PC-3 (cell line): ENCODE measurements around the gene TUBB1. TPM values are rescaled to one million over a fixed set of nuclear protein-coding genes. Genes with fewer than 3 reads are reported as not detected.

Experiments used
- ATAC-seq: fragments of 200-7000 bp; cut with Tn5 transposase; 2 replicates; pipeline ENCODE4 v1.9.1; 2020; ENCODE audit warnings: mild to moderate bottlenecking, moderate library complexity
- BruUV-seq: library from RNA; stranded (reverse); fragments of 400-500 nt; replicated peaks from 2 replicates; lab custom pipeline; 2021; lab: Mats Ljungman, UMichigan
- CTCF ChIA-PET: fragments of 300-600 bp; sonication (Branson Sonifier 250); formaldehyde crosslinking; loops from one replicate; lab custom pipeline; 2022; ENCODE audit warnings: antibody characterized with exemption; lab: Charles Lee
- POLR2A ChIA-PET: fragments of 300-600 bp; sonication (Branson Sonifier 250); formaldehyde crosslinking; loops from one replicate; lab custom pipeline; 2022; ENCODE audit warnings: antibody characterized with exemption; ENCODE audit not compliant: unreplicated experiment; lab: Charles Lee
- DNase-seq: peaks from one replicate; pipeline ENCODE4 v3.0.0-alpha.2; 2015
- H2AFZ ChIP-seq: fragments of 300-600 bp; sonication (generic); 2 replicates; pipeline ENCODE4 v1.6.0; 2016; ENCODE audit warnings: antibody characterized with exemption, low read length
- H3F3A ChIP-seq: fragments of 300-600 bp; sonication (generic); one replicate; pipeline ENCODE4 v1.6.0; 2017; ENCODE audit warnings: antibody characterized with exemption, low read length, control low read depth, mild to moderate bottlenecking; ENCODE audit not compliant: unreplicated experiment
- H3K27ac ChIP-seq: fragments of 300-600 bp; sonication (generic); 2 replicates; pipeline ENCODE4 v1.5.1; 2016; ENCODE audit warnings: mild to moderate bottlenecking, low read length
- H3K27me3 ChIP-seq: fragments of 300-600 bp; sonication (generic); 2 replicates; pipeline ENCODE4 v1.6.1; 2016; ENCODE audit warnings: low read length, mixed read lengths
- H3K36me3 ChIP-seq: fragments of 300-600 bp; sonication (generic); 2 replicates; pipeline ENCODE4 v1.6.1; 2016; ENCODE audit warnings: low read depth, mixed run types, low read length, mixed read lengths
- H3K4me1 ChIP-seq: fragments of 300-600 bp; sonication (generic); 2 replicates; pipeline ENCODE4 v1.5.1; 2016; ENCODE audit warnings: low read length; ENCODE audit not compliant: insufficient read depth
- H3K4me2 ChIP-seq: fragments of 300-600 bp; sonication (generic); 2 replicates; pipeline ENCODE4 v1.6.0; 2016; ENCODE audit warnings: low read length
- H3K4me3 ChIP-seq: fragments of 300-600 bp; sonication (generic); 2 replicates; pipeline ENCODE4 v1.5.1; 2016; ENCODE audit warnings: mild to moderate bottlenecking, low read length, mixed read lengths
- H3K79me2 ChIP-seq: fragments of 300-600 bp; sonication (generic); 2 replicates; pipeline ENCODE4 v1.6.1; 2017; ENCODE audit warnings: low read length, mixed read lengths
- H3K9ac ChIP-seq: fragments of 300-600 bp; sonication (generic); 2 replicates; pipeline ENCODE4 v1.6.0; 2016; ENCODE audit warnings: mild to moderate bottlenecking, low read length
- H3K9me2 ChIP-seq: fragments of 300-600 bp; sonication (generic); replicated peaks from 2 replicates; pipeline ENCODE4 v1.6.1; 2016; ENCODE audit warnings: mixed run types, low read length, mixed read lengths
- H3K9me3 ChIP-seq: fragments of 300-600 bp; sonication (generic); 2 replicates; pipeline ENCODE4 v1.6.1; 2016; ENCODE audit warnings: low read length, mixed read lengths
- H4K20me1 ChIP-seq: fragments of 300-600 bp; sonication (generic); 2 replicates; pipeline ENCODE4 v1.6.1; 2016; ENCODE audit warnings: low read length, mixed read lengths
- EZH2 ChIP-seq: fragments of 300-600 bp; sonication (generic); IDR thresholded peaks from one replicate; pipeline ENCODE4 v1.6.1; 2017; ENCODE audit warnings: antibody characterized with exemption, mild to moderate bottlenecking, low read length; ENCODE audit not compliant: unreplicated experiment
- EZH2phosphoT487 ChIP-seq: fragments of 300-600 bp; sonication (generic); IDR thresholded peaks from 2 replicates; pipeline ENCODE4 v1.6.1; 2018; ENCODE audit warnings: mild to moderate bottlenecking, antibody characterized with exemption, low read length, borderline replicate concordance
- intact Hi-C: fragments of 100-400 bp; cut with micrococcal nuclease; formaldehyde crosslinking; loops from 2 replicates; pipeline ENCODE4 v1.9.0; 2023
- total RNA-seq: library from RNA; depleted of rRNA; stranded (reverse); fragments of >200 nt; gene quantifications from 2 replicates; pipeline ENCODE4 v1.2.3, GENCODE V29; 2014
- TF ChIP-seq, protein P1 (sequence below): fragments of 300-600 bp; sonication (generic); conservative IDR thresholded peaks from 2 replicates; pipeline ENCODE4 v1.5.1; 2017; ENCODE audit warnings: antibody characterized with exemption, low read depth, mild to moderate bottlenecking, low read length

The TUBB1 gene
- total RNA-seq, 1 experiment from 2014 or later: not detected

DNA sequence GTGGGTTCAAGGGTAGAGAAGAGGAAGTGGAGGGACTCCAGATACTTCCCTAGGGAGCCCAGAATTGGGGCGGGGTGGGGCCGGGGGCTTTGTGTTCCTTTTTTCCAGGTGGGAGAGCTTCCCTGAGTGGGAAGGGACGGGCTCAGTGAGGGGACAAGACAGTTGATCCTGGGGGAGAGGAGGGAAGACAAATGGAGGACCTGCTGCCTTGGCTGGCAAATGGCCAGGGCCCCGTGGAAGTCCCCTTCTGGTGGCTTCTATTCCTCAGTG lies 14.8 kb upstream of the TUBB1 start:
- intact Hi-C loops: no loop called here
- H3K4me1 ChIP-seq: peaks cover 22% of the 10 kb centered on the region
- ChIA-PET POLR2A (no interaction called here), CTCF (no interaction called here)
- no peaks in the 10 kb centered on the region; the same call in 1 of the 2 replicates for H3K36me3 ChIP-seq
- no peak overlapping the region for H3K27ac ChIP-seq
- no peak for ATAC-seq
- H3K79me2 ChIP-seq: peaks cover 30% of the 10 kb centered on the region
- no peak for DNase-seq
- H3K9me3 ChIP-seq: no peaks in the 10 kb centered on the region
- H3K4me2 ChIP-seq: no peak overlapping the region
- no peak overlapping the region for H2AFZ ChIP-seq
- H3K9me2 ChIP-seq: no peaks in the 10 kb centered on the region
- H3K9ac ChIP-seq: no peak overlapping the region
- no peak overlapping the region for H3K4me3 ChIP-seq
- TF ChIP-seq, protein P1, sequence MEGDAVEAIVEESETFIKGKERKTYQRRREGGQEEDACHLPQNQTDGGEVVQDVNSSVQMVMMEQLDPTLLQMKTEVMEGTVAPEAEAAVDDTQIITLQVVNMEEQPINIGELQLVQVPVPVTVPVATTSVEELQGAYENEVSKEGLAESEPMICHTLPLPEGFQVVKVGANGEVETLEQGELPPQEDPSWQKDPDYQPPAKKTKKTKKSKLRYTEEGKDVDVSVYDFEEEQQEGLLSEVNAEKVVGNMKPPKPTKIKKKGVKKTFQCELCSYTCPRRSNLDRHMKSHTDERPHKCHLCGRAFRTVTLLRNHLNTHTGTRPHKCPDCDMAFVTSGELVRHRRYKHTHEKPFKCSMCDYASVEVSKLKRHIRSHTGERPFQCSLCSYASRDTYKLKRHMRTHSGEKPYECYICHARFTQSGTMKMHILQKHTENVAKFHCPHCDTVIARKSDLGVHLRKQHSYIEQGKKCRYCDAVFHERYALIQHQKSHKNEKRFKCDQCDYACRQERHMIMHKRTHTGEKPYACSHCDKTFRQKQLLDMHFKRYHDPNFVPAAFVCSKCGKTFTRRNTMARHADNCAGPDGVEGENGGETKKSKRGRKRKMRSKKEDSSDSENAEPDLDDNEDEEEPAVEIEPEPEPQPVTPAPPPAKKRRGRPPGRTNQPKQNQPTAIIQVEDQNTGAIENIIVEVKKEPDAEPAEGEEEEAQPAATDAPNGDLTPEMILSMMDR: no peak
- TF ChIP-seq EZH2 (no peak), EZH2phosphoT487 (no peak)
- no peaks in the 10 kb centered on the region for H4K20me1 ChIP-seq
- no peaks in the 10 kb centered on the region for H3F3A ChIP-seq
- no peaks in the 10 kb centered on the region for H3K27me3 ChIP-seq
- BruUV-seq: no TSS peak

DNA sequence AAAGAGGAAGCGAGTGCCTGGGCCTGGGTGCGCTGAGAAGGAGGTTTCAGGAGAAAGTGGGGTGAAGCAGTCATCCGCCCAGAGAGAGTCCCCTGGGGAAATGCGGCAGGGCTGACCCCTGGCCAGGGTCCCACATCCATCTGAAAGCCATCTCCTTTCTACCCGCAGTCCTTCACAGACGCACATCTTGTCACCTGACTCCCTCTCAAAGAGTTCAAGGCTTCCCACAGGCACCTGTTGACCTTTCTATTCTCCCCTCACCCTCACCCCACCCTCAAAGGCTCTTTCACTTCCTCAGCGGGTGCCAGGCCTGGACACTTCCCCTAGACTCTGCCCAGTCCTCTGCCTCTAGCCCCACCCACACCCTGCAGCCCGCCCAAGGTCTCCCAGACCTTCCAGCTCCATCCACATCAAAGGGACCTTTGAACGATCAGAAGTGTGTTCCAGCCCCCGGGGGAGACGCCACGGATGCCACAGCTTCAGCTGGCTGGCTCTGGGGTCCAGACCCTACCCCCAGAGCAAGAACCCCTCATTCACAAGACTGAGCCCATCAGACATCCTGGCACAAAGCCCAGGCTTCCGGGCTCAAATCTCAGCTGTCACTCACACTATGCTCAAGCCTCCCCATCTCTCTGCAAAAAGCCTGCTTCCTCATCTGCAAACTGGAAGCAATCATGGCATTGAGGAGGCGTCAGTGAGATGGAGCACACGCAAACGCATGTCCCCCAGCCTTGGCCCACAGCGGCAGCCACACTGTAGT lies 14.3 kb upstream of the TUBB1 start:
- no peaks in the 10 kb centered on the region for H4K20me1 ChIP-seq
- H3K4me1 ChIP-seq: peaks cover 22% of the 10 kb centered on the region
- ChIA-PET POLR2A (no interaction called here), CTCF (no interaction called here)
- TF ChIP-seq EZH2phosphoT487 (no peak), EZH2 (no peak)
- TF ChIP-seq, protein P1: no peak
- peaks cover 30% of the 10 kb centered on the region for H3K79me2 ChIP-seq
- H3F3A ChIP-seq: no peaks in the 10 kb centered on the region
- no peaks in the 10 kb centered on the region for H3K9me3 ChIP-seq
- H3K9me2 ChIP-seq: no peaks in the 10 kb centered on the region
- ATAC-seq: no peak
- no peaks in the 10 kb centered on the region; the same call in 1 of the 2 replicates for H3K36me3 ChIP-seq
- no peaks in the 10 kb centered on the region for H3K27me3 ChIP-seq
- no peak overlapping the region for H3K27ac ChIP-seq
- no peak overlapping the region for H2AFZ ChIP-seq
- H3K4me3 ChIP-seq: peak overlapping the region; percentile 96; the same call in 1 of the 2 replicates
- DNase-seq: no peak
- H3K9ac ChIP-seq: no peak overlapping the region
- no TSS peak for BruUV-seq
- H3K4me2 ChIP-seq: peak overlapping the region; percentile 99
- intact Hi-C loops: no loop called here

DNA sequence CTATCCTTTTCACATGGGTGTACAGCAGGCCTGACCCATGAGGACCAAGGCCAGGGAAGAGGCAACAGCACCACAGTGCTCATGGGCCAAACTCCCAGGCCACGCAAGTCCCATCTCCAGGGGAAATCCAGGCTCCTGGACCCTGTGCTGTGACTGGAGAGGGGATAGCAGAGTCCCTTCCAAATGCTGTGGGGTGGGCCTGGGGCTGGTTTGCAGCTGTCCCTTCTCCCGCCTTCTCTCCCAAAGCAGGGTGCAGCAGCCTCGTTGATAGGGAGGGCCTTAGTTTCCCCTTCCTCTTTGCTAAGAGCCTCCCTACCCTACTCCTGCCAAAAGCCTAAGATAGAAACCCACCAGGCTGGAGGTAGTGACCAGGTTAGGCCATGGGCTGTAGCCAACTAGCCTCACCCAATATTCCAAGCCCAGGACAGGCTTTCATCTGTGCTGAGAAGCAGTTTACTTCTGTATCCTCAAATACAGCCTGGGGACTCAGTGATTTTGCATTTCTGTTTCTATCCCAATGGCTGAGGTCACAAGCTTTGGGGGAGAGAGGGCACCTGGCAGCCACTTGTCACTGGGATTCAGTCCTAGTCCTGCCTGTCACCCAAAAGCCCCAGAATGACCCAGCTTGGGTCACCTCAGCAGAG lies 13.6 kb upstream of the TUBB1 start:
- Histone ChIP-seq H2AFZ (peak overlapping the region; percentile 90), H3K9me2 (no peaks in the 10 kb centered on the region), H4K20me1 (no peaks in the 10 kb centered on the region), H3K4me1 (peaks cover 28% of the 10 kb centered on the region), H3K79me2 (peaks cover 30% of the 10 kb centered on the region), H3K4me2 (peak overlapping the region; percentile 99), H3K4me3 (peak overlapping the region; percentile 96), H3K9ac (peak overlapping the region; percentile 88), H3K9me3 (no peaks in the 10 kb centered on the region), H3K27ac (no peak overlapping the region), H3K36me3 (no peaks in the 10 kb centered on the region; the same call in 1 of the 2 replicates), H3K27me3 (no peaks in the 10 kb centered on the region), H3F3A (no peaks in the 10 kb centered on the region)
- TSS peak; percentile 47 for BruUV-seq
- TF ChIP-seq, protein P1: no peak
- TF ChIP-seq EZH2: no peak
- TF ChIP-seq EZH2phosphoT487: no peak
- ChIA-PET POLR2A (no interaction called here), CTCF (no interaction called here)
- intact Hi-C loops: no loop called here
- DNase-seq (no peak), ATAC-seq (no peak)
